SK-N-SH (cell line): ENCODE results near the gene WDR7.

Source experiments
- CHD2 ChIP-seq: fragments of 150-350 bp; IDR thresholded peaks from 2 replicates; pipeline ENCODE4 v1.6.1; 2018; ENCODE audit warnings: low read length; ENCODE audit not compliant: partially characterized antibody
- ELF1 ChIP-seq: IDR thresholded peaks from 2 replicates; pipeline ENCODE4 v1.4.0; 2012
- EP300 ChIP-seq, 2 experiments: IDR thresholded peaks; 2 replicates each; pipeline versions ENCODE4 v1.4.0 to v1.6.1; 2012; ENCODE audit warnings: borderline replicate concordance in 1 of 2, low read depth in 1 of 2, low read length in 1 of 2
- EZH2phosphoT487 ChIP-seq: fragments of 200-600 bp; sonication (generic); IDR thresholded peaks from 2 replicates; pipeline ENCODE4 v1.6.1; 2017; ENCODE audit warnings: low read depth, mixed run types, mild to moderate bottlenecking, antibody characterized with exemption, moderate library complexity, borderline replicate concordance
- FOSL2 ChIP-seq: IDR thresholded peaks from 2 replicates; pipeline ENCODE4 v1.4.0; 2012; ENCODE audit warnings: low read depth, mild to moderate bottlenecking, moderate library complexity, borderline replicate concordance
- FOXM1 ChIP-seq: IDR thresholded peaks from 2 replicates; pipeline ENCODE4 v1.4.0; 2012; ENCODE audit warnings: low read depth, mild to moderate bottlenecking
- POLR2AphosphoS5 ChIP-seq: IDR thresholded peaks from 2 replicates; pipeline ENCODE4 v1.6.1; 2012; ENCODE audit warnings: low read depth, low read length
- RCOR1 ChIP-seq: fragments of 150-350 bp; IDR thresholded peaks from 2 replicates; pipeline ENCODE4 v1.6.1; 2017; ENCODE audit warnings: antibody characterized with exemption, low read length
- RFX5 ChIP-seq: IDR thresholded peaks from 2 replicates; pipeline ENCODE4 v1.6.1; 2012; ENCODE audit warnings: mild to moderate bottlenecking, improper control_type of control experiment, low read length
- TAF1 ChIP-seq: IDR thresholded peaks from 2 replicates; pipeline ENCODE4 v1.6.1; 2012; ENCODE audit warnings: low read depth, mild to moderate bottlenecking, low read length, moderate library complexity, borderline replicate concordance
- TCF12 ChIP-seq: IDR thresholded peaks from 2 replicates; pipeline ENCODE4 v1.4.0; 2012
- YY1 ChIP-seq: IDR thresholded peaks from 2 replicates; pipeline ENCODE4 v1.4.0; 2012; ENCODE audit warnings: low read depth, mild to moderate bottlenecking
- TF ChIP-seq, protein P1 (sequence below): fragments of 200-600 bp; sonication (generic); IDR thresholded peaks from 2 replicates; pipeline ENCODE4 v1.6.1; 2017; ENCODE audit warnings: antibody characterized with exemption, mild to moderate bottlenecking, moderate library complexity
- TF ChIP-seq, protein P2 (sequence below): IDR thresholded peaks from 2 replicates; pipeline ENCODE4 v1.6.1; 2012; ENCODE audit warnings: mild to moderate bottlenecking, low read depth, low read length, moderate library complexity

DNA sequence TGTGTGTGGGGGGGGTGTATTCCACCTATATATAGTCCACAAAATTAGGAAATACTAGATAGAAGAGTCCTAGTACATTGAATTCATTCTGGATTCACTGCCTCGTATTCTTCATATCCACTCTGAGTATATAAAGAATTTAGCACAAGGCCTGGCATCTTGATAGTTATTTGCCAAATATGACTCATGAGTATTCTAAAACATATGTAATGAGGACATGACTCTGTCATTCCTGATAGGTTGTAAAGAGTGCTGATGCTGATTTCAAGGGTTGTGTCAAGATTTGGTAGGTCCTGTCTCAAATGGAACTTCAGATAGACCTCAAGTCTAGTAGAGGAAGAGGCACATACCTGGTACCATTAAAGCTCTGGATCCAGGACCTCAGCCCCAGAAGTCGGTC is 322.3 kb downstream of the WDR7 start:
- TF ChIP-seq, protein P1, sequence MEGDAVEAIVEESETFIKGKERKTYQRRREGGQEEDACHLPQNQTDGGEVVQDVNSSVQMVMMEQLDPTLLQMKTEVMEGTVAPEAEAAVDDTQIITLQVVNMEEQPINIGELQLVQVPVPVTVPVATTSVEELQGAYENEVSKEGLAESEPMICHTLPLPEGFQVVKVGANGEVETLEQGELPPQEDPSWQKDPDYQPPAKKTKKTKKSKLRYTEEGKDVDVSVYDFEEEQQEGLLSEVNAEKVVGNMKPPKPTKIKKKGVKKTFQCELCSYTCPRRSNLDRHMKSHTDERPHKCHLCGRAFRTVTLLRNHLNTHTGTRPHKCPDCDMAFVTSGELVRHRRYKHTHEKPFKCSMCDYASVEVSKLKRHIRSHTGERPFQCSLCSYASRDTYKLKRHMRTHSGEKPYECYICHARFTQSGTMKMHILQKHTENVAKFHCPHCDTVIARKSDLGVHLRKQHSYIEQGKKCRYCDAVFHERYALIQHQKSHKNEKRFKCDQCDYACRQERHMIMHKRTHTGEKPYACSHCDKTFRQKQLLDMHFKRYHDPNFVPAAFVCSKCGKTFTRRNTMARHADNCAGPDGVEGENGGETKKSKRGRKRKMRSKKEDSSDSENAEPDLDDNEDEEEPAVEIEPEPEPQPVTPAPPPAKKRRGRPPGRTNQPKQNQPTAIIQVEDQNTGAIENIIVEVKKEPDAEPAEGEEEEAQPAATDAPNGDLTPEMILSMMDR: no peak
- TF ChIP-seq EZH2phosphoT487 (no peak), FOSL2 (no peak), POLR2AphosphoS5 (no peak), YY1 (no peak), TCF12 (no peak), RCOR1 (no peak), ELF1 (no peak), FOXM1 (no peak), RFX5 (no peak), EP300 (IDR thresholded peaks at IDR 0.05; ENCODE audit: borderline replicate concordance in 1 of 2, low read depth in 1 of 2, low read length in 1 of 2) (no peak), CHD2 (no peak), TAF1 (no peak)
- TF ChIP-seq, protein P2, sequence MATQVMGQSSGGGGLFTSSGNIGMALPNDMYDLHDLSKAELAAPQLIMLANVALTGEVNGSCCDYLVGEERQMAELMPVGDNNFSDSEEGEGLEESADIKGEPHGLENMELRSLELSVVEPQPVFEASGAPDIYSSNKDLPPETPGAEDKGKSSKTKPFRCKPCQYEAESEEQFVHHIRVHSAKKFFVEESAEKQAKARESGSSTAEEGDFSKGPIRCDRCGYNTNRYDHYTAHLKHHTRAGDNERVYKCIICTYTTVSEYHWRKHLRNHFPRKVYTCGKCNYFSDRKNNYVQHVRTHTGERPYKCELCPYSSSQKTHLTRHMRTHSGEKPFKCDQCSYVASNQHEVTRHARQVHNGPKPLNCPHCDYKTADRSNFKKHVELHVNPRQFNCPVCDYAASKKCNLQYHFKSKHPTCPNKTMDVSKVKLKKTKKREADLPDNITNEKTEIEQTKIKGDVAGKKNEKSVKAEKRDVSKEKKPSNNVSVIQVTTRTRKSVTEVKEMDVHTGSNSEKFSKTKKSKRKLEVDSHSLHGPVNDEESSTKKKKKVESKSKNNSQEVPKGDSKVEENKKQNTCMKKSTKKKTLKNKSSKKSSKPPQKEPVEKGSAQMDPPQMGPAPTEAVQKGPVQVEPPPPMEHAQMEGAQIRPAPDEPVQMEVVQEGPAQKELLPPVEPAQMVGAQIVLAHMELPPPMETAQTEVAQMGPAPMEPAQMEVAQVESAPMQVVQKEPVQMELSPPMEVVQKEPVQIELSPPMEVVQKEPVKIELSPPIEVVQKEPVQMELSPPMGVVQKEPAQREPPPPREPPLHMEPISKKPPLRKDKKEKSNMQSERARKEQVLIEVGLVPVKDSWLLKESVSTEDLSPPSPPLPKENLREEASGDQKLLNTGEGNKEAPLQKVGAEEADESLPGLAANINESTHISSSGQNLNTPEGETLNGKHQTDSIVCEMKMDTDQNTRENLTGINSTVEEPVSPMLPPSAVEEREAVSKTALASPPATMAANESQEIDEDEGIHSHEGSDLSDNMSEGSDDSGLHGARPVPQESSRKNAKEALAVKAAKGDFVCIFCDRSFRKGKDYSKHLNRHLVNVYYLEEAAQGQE: no peak
